ENCODE data around the gene BBIP1. TPM values are rescaled to one million over a fixed set of nuclear protein-coding genes. Genes with fewer than 3 reads are reported as not detected.

The BBIP1 gene
- total and polyA plus RNA-seq, 3 donors from 2014 or later, result 41.8 to 202 (median 57.7) TPM

GRCh38 chr10:110931769-110932381 lies 12.9 kb upstream of the BBIP1 start:
- no peaks in the 10 kb centered on the region for H3K27me3 ChIP-seq
- intact Hi-C loops (cut with DNase I; ENCODE audit: low total_unique reads), result no loop called here
- 43 to 50% methylated on average over 1 of the region's 1 CpG for WGBS, 2 donors
- no peaks in the 10 kb centered on the region for H3K9me3 ChIP-seq
- no peak overlapping the region for H3K27ac ChIP-seq
- H3K4me3 ChIP-seq, result no peak overlapping the region
- no peak for DNase-seq
- H3K36me3 ChIP-seq (ENCODE audit: low read depth, missing control alignments), result no peaks in the 10 kb centered on the region
- H3K4me1 ChIP-seq, result peaks cover 14% of the 10 kb centered on the region
- no peak for TF ChIP-seq POLR2A (IDR thresholded peaks at IDR 0.05)
- no peak for TF ChIP-seq CTCF (IDR thresholded peaks at IDR 0.05)

DNA sequence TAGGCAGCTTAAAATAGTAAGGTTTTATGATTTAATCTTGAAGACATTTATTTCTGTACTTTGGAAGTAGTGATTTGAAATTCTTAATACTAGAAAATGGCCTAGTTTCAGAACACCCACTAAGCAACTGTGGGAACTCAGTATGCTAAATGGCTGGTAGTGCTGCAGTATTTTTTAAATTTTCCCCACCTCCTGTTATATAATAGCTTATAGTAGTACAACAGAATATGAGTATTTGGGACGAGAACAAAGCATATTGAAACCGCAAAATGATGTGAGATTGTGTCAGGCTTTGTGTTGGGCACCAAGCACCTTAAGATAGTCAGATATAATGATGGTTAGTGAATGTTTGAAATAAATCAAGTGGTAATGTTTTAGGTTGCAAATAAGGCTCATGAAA lies 8.5 kb upstream of the BBIP1 start:
- H3K4me1 ChIP-seq, result peaks cover 31% of the 10 kb centered on the region
- TF ChIP-seq POLR2A (IDR thresholded peaks at IDR 0.05), result no peak
- no peak for TF ChIP-seq CTCF (IDR thresholded peaks at IDR 0.05)
- DNase-seq, result no peak

DNA sequence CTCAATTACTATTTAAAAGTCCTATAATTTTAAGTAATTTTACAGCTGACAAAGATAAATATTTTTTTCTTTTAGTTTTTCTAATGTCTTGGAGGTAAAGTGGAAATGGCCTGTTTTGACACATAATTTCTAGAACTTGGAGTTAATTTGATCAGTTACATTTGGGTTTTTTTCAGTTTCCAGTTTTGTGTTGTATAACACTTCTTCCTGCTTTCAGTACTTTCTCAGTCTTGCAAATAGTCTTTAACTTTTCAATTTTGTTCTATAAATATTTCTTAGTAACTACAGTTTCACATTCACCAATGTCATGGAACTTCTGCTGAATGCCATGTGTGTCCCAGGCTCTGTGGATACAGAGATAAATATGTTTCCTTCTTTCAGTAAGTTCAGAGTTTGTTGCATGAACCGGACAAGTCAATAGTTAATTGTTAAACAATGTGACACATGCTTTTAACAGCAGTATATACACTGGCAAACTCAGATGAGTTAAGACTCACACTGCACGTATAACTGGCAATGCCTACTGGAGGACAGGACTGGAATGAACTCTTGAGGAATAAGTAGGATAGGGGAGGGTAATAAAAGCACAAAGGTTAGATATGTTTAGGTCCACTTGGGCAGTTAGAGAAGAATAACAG lies 5.0 kb upstream of the BBIP1 start:
- Histone ChIP-seq H3K36me3 (ENCODE audit: low read depth, missing control alignments) (no peaks in the 10 kb centered on the region), H3K27me3 (no peaks in the 10 kb centered on the region), H3K27ac (no peak overlapping the region), H3K4me3 (no peak overlapping the region), H3K4me1 (peaks cover 23% of the 10 kb centered on the region), H3K9me3 (no peaks in the 10 kb centered on the region)
- WGBS, 2 donors, result 50 to 57% methylated on average over 2 of the region's 2 CpGs
- no peak for DNase-seq
- intact Hi-C loops (cut with DNase I; ENCODE audit: low total_unique reads), result no loop called here
- TF ChIP-seq CTCF (IDR thresholded peaks at IDR 0.05) (no peak), POLR2A (IDR thresholded peaks at IDR 0.05) (no peak)

More for the DNA sequence above, 8.5 kb upstream of the BBIP1 start:
- H3K27ac ChIP-seq, result peak overlapping the region in 1 of 2 donors; percentile 26
- no peak overlapping the region for H3K4me3 ChIP-seq
- H3K9me3 ChIP-seq, result no peaks in the 10 kb centered on the region
- H3K36me3 ChIP-seq (ENCODE audit: low read depth, missing control alignments), result no peaks in the 10 kb centered on the region
- intact Hi-C loops (cut with DNase I; ENCODE audit: low total_unique reads), result no loop called here
- WGBS, 2 donors, result 79 to 80% methylated on average over 2 of the region's 2 CpGs
- H3K27me3 ChIP-seq, result no peaks in the 10 kb centered on the region

DNA sequence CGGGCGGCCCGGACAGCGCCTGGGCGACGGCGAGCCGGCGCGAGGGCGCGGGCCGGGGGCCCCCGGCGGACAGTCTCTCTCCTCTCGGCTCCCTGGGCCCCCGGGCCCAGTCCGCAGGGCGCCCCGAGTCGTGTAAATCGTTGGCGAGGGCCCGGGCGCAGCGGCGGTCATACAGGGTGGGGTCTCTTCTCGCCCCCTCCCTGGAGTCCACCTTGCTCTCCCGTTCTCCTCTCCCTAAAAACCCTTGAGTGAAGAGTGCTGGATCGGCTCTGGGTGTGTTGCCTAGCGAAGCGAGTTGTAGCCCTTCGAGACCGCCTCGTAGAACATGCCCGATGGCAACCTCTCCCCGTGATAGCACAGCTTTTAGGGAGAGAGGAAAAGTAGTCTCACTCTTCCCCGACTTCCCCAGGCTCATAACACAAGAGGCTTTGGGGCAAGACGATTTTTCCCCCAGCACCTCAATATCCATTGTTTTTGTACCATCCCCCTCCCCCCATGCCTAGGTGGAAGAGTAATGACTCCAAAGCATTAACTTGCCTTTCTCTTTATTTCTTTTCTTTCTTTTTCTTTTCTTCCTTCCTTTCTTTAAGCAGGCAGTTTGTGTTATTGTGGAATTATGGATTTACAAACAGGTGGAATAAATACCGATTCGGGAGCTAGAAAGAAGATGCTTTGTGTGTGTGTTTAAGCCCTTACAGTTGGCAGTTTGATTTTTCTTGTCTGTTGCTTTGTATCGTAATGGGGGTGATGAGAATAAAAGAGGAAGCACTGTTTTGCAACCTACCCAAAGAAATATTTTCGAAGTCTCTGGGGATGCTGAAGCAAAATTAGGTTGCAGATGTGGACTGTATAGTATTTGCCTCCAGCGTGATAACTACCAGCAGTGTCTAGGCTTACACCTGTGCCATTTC lies 1.2 kb upstream of the BBIP1 start:
- TF ChIP-seq CTCF (IDR thresholded peaks at IDR 0.05) (no peak), POLR2A (IDR thresholded peaks at IDR 0.05) (no peak)
- Histone ChIP-seq H3K4me1 (peaks cover 17% of the 10 kb centered on the region), H3K27ac (peak overlapping the region; percentile 94 to 97), H3K27me3 (no peaks in the 10 kb centered on the region), H3K36me3 (ENCODE audit: low read depth, missing control alignments) (no peaks in the 10 kb centered on the region), H3K4me3 (peak overlapping the region; percentile 75 to 78), H3K9me3 (no peaks in the 10 kb centered on the region)
- WGBS, 2 donors, result 0 to 1% methylated on average over 17 to 31 of the region's 44 CpGs
- DNase-seq, result peak; percentile 44
- intact Hi-C loops (cut with DNase I; ENCODE audit: low total_unique reads), result no loop called here
